ENCODE results near the gene RRP1B. TPM values are rescaled to one million over a fixed set of nuclear protein-coding genes. Genes with fewer than 3 reads are reported as not detected.

The RRP1B gene
- total RNA-seq, 4 donors from 2014 or later: 12.5 to 24.7 (median 18.9) TPM

DNA sequence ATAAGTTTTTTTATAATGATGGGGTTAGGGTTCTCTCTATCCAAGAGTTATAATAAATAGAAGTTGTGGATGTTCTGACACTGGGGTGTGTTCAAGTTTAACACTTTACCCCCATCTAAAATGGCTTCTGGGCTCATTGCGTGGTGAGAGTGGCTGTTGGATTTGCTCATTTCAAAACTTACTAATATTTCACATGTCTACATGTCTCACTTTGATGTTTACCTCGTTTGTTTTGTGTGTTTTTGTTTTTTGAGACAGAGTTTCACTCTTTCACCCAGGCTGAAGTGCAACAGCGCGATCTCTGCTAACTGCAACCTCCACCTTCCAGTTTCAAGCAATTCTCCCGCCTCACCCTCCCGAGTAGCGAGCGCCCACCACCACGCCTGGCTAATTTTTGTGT, 3.7 kb downstream of the RRP1B start:
- H3K4me3 ChIP-seq: no peak overlapping the region
- H3K27me3 ChIP-seq: no peaks in the 10 kb centered on the region
- in situ Hi-C loops (cut with MboI; ENCODE audit: low sequenced_read_pairs in 4 of 4) (no loop called here), intact Hi-C loops (cut with DNase I; ENCODE audit: low total_unique reads) (no loop called here)
- DNase-seq (no peak), ATAC-seq (no peak)
- H3K36me3 ChIP-seq: peaks cover 0 to 12% of the 10 kb centered on the region in 2 donors
- H3K4me1 ChIP-seq: peaks cover 17 to 19% of the 10 kb centered on the region in 2 donors
- H3K9me3 ChIP-seq: no peaks in the 10 kb centered on the region
- TF ChIP-seq, protein P1, sequence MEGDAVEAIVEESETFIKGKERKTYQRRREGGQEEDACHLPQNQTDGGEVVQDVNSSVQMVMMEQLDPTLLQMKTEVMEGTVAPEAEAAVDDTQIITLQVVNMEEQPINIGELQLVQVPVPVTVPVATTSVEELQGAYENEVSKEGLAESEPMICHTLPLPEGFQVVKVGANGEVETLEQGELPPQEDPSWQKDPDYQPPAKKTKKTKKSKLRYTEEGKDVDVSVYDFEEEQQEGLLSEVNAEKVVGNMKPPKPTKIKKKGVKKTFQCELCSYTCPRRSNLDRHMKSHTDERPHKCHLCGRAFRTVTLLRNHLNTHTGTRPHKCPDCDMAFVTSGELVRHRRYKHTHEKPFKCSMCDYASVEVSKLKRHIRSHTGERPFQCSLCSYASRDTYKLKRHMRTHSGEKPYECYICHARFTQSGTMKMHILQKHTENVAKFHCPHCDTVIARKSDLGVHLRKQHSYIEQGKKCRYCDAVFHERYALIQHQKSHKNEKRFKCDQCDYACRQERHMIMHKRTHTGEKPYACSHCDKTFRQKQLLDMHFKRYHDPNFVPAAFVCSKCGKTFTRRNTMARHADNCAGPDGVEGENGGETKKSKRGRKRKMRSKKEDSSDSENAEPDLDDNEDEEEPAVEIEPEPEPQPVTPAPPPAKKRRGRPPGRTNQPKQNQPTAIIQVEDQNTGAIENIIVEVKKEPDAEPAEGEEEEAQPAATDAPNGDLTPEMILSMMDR (IDR thresholded peaks at IDR 0.05 in 4 of 5, conservative IDR thresholded peaks at IDR 0.05 in 1 of 5): no peak
- no peak for TF ChIP-seq POLR2A (IDR thresholded peaks at IDR 0.05)
- H3K27ac ChIP-seq: no peak overlapping the region

DNA sequence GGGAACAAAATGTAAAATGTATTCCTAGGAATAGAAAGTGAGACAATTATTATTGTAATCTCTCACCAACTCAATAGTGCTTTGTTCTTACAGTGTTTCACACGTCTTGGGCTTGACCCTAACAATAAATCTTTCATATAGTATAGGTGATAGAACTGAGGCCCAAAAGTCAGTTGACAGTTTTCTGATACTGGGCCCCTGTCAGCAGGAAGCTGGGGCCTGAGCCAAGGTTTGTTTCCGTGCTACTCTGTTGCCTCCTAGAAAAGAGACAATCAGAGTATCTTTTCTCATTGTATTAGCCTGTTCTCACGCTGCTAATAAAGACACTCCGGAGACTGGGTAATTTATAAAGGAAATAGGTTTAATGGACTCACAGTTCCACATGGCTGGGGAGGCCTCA, 5.0 kb downstream of the RRP1B start:
- in situ Hi-C loops (cut with MboI; ENCODE audit: low sequenced_read_pairs in 4 of 4): no loop called here
- peaks cover 10 to 14% of the 10 kb centered on the region in 2 donors for H3K4me1 ChIP-seq
- ATAC-seq (no peak), DNase-seq (no peak)
- TF ChIP-seq, protein P1 (IDR thresholded peaks at IDR 0.05 in 4 of 5, conservative IDR thresholded peaks at IDR 0.05 in 1 of 5): no peak
- H3K9me3 ChIP-seq: no peaks in the 10 kb centered on the region
- H3K36me3 ChIP-seq: peaks cover 0 to 12% of the 10 kb centered on the region in 2 donors
- H3K27ac ChIP-seq: no peak overlapping the region
- intact Hi-C loops (cut with DNase I; ENCODE audit: low total_unique reads): no loop called here
- no peaks in the 10 kb centered on the region for H3K27me3 ChIP-seq
- H3K4me3 ChIP-seq: no peak overlapping the region

DNA sequence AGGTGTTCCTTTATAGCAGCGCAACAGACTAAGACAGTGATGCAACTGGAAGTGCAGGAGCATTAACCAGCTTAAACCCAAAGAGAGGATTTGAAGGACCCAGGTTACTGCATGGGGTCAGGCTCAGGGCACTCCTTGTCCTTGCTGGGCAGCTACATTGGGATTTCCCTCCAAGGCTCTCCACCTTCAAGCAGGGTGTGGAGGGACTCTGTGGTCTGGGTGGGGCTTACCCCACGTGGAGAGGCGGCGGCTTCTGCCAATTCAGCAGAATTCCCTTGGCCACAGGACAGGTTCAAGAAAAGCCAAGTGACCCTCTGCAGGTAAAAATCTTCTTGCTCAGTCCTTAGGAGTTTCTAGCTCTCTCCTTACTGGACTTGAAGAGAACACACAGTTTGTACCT, 6.5 kb downstream of the RRP1B start:
- ATAC-seq (no peak), DNase-seq (no peak)
- H3K9me3 ChIP-seq: no peaks in the 10 kb centered on the region
- no peaks in the 10 kb centered on the region for H3K27me3 ChIP-seq
- in situ Hi-C loops (cut with MboI; ENCODE audit: low sequenced_read_pairs in 4 of 4): no loop called here
- peaks cover 4 to 6% of the 10 kb centered on the region in 2 donors for H3K4me1 ChIP-seq
- no peak for TF ChIP-seq POLR2A (IDR thresholded peaks at IDR 0.05)
- TF ChIP-seq, protein P1 (IDR thresholded peaks at IDR 0.05 in 4 of 5, conservative IDR thresholded peaks at IDR 0.05 in 1 of 5): no peak
- H3K4me3 ChIP-seq: no peak overlapping the region
- intact Hi-C loops (cut with DNase I; ENCODE audit: low total_unique reads): no loop called here
- H3K27ac ChIP-seq: no peak overlapping the region
- H3K36me3 ChIP-seq: peaks cover 0 to 23% of the 10 kb centered on the region in 2 donors

DNA sequence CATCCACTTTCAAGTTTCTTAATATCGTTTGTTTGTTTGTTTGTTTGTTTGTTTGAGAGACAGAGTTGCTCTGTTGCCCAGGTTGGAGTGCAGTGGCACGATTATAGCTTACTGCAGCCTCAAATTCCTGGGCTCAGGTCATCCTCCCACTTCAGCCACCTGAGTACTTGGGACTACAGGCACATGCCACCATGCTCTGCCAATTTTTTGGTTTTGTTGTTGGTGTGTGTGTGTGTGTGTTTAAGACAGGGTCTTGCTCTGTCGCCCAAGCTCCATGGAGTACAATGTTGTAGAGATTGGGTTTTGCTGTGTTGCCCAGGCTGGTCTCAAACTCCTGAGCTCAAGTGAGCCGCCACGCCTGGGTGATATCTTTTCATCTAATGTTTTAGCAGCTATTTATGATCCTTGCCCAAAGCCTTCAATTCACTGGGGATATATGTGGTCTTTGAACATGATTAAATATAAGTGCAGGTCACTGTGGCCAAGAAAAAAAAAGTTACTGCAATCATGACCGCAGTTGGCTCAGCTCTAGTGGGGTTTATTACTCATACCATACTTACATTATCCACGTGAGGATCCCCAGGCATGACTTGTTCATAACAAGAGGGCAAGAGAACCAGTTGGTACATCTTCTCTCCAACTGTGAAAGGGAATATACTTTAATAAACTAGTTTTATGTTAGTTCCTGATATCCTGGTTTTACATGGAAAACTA, 8.0 kb downstream of the RRP1B start:
- Histone ChIP-seq H3K27ac (no peak overlapping the region), H3K4me1 (no peaks in the 10 kb centered on the region), H3K9me3 (no peaks in the 10 kb centered on the region), H3K36me3 (peaks cover 0 to 36% of the 10 kb centered on the region in 2 donors), H3K4me3 (no peak overlapping the region), H3K27me3 (no peaks in the 10 kb centered on the region)
- DNase-seq (no peak), ATAC-seq (no peak)
- in situ Hi-C loops (cut with MboI; ENCODE audit: low sequenced_read_pairs in 4 of 4) (no loop called here), intact Hi-C loops (cut with DNase I; ENCODE audit: low total_unique reads) (no loop called here)
- TF ChIP-seq, protein P1 (IDR thresholded peaks at IDR 0.05 in 4 of 5, conservative IDR thresholded peaks at IDR 0.05 in 1 of 5): no peak
- TF ChIP-seq POLR2A (IDR thresholded peaks at IDR 0.05): no peak

Measured in gastrocnemius medialis (tissue), 4 donors.